ENCODE results near the gene GRAMD1A. TPM values are rescaled to one million over a fixed set of nuclear protein-coding genes. Genes with fewer than 3 reads are reported as not detected.

GRAMD1A gene
- total RNA-seq, 2 donors from 2014 or later = 115 to 137 TPM

GRCh38 chr19:34983786-34984185, 16.3 kb upstream of the GRAMD1A start:
- TF ChIP-seq CTCF (conservative IDR thresholded peaks at IDR 0.05) = no peak
- H3K4me1 Mint-ChIP-seq = no peaks in the 10 kb centered on the region
- no peak overlapping the region for H3K9ac ChIP-seq (ENCODE audit: extremely low read depth, low read length, poor library complexity, severe bottlenecking)
- H3K27me3 ChIP-seq (ENCODE audit: control insufficient read depth, insufficient read depth, low read length, poor library complexity, severe bottlenecking) = no peaks in the 10 kb centered on the region
- H3K9me3 Mint-ChIP-seq = peaks cover 15% of the 10 kb centered on the region
- H3K36me3 Mint-ChIP-seq (ENCODE audit: low read depth) = no peaks in the 10 kb centered on the region
- H3K27ac Mint-ChIP-seq = no peak overlapping the region
- 86 to 92% methylated on average over 1 to 4 of the region's 4 CpGs for WGBS, 2 experiments (ENCODE audit: insufficient coverage in 1 of 2, insufficient read length in 1 of 2)
- H3K9me3 ChIP-seq (ENCODE audit: control insufficient read depth, low read length) = no peaks in the 10 kb centered on the region
- H3K27ac ChIP-seq (ENCODE audit: low read depth, low read length) = no peak overlapping the region
- no peak overlapping the region for H3K4me3 ChIP-seq (ENCODE audit: low read length)
- no peak overlapping the region for H3K4me3 Mint-ChIP-seq
- peaks cover 3% of the 10 kb centered on the region for H3K27me3 Mint-ChIP-seq (ENCODE audit: insufficient read depth)
- H3K36me3 ChIP-seq (ENCODE audit: control insufficient read depth, insufficient read depth, low read length) = no peaks in the 10 kb centered on the region
- no peak for DNase-seq
- no peaks in the 10 kb centered on the region for H3K4me1 ChIP-seq (ENCODE audit: control insufficient read depth, insufficient read depth, low read length)

GRCh38 chr19:34984287-34984686, 15.8 kb upstream of the GRAMD1A start:
- no peak for TF ChIP-seq CTCF (conservative IDR thresholded peaks at IDR 0.05)
- no peak for DNase-seq
- 100% methylated on average over 1 to 2 of the region's 3 CpGs for WGBS, 2 experiments (ENCODE audit: insufficient coverage in 1 of 2, insufficient read length in 1 of 2)

GRCh38 chr19:34985249-34986022, 14.7 kb upstream of the GRAMD1A start:
- no peaks in the 10 kb centered on the region for H3K36me3 ChIP-seq (ENCODE audit: control insufficient read depth, insufficient read depth, low read length)
- H3K27me3 ChIP-seq (ENCODE audit: control insufficient read depth, insufficient read depth, low read length, poor library complexity, severe bottlenecking) = no peaks in the 10 kb centered on the region
- H3K27ac ChIP-seq (ENCODE audit: low read depth, low read length) = no peak overlapping the region
- no peak overlapping the region for H3K9ac ChIP-seq (ENCODE audit: extremely low read depth, low read length, poor library complexity, severe bottlenecking)
- no peak for TF ChIP-seq CTCF (conservative IDR thresholded peaks at IDR 0.05)
- no peak overlapping the region for H3K4me3 Mint-ChIP-seq
- no peaks in the 10 kb centered on the region for H3K36me3 Mint-ChIP-seq (ENCODE audit: low read depth)
- H3K27me3 Mint-ChIP-seq (ENCODE audit: insufficient read depth) = no peaks in the 10 kb centered on the region
- H3K4me1 Mint-ChIP-seq = no peaks in the 10 kb centered on the region
- DNase-seq = peak; percentile 63
- H3K4me3 ChIP-seq (ENCODE audit: low read length) = no peak overlapping the region
- H3K27ac Mint-ChIP-seq = no peak overlapping the region
- 51 to 64% methylated on average over 5 to 7 of the region's 7 CpGs for WGBS, 2 experiments (ENCODE audit: insufficient coverage in 1 of 2, insufficient read length in 1 of 2)
- no peaks in the 10 kb centered on the region for H3K9me3 ChIP-seq (ENCODE audit: control insufficient read depth, low read length)
- no peaks in the 10 kb centered on the region for H3K4me1 ChIP-seq (ENCODE audit: control insufficient read depth, insufficient read depth, low read length)
- peaks cover 10% of the 10 kb centered on the region for H3K9me3 Mint-ChIP-seq

More at GRCh38 chr19:34984287-34984686, 15.8 kb upstream of the GRAMD1A start:
- Histone ChIP-seq H3K27ac (ENCODE audit: low read depth, low read length) (no peak overlapping the region), H3K4me1 (ENCODE audit: control insufficient read depth, insufficient read depth, low read length) (no peaks in the 10 kb centered on the region), H3K36me3 (ENCODE audit: control insufficient read depth, insufficient read depth, low read length) (no peaks in the 10 kb centered on the region), H3K27me3 (ENCODE audit: control insufficient read depth, insufficient read depth, low read length, poor library complexity, severe bottlenecking) (no peaks in the 10 kb centered on the region), H3K9me3 (ENCODE audit: control insufficient read depth, low read length) (no peaks in the 10 kb centered on the region), H3K4me3 (ENCODE audit: low read length) (no peak overlapping the region), H3K9ac (ENCODE audit: extremely low read depth, low read length, poor library complexity, severe bottlenecking) (no peak overlapping the region)
- no peak overlapping the region for H3K4me3 Mint-ChIP-seq
- H3K9me3 Mint-ChIP-seq = peaks cover 15% of the 10 kb centered on the region
- no peak overlapping the region for H3K27ac Mint-ChIP-seq
- peaks cover 3% of the 10 kb centered on the region for H3K27me3 Mint-ChIP-seq (ENCODE audit: insufficient read depth)
- no peaks in the 10 kb centered on the region for H3K4me1 Mint-ChIP-seq
- H3K36me3 Mint-ChIP-seq (ENCODE audit: low read depth) = no peaks in the 10 kb centered on the region
